ENCODE results near the gene LRRTM4.

The LRRTM4 gene

GRCh38 chr2:76763276-76763675 is 758.9 kb downstream of the LRRTM4 start:
- no peak for DNase-seq (ENCODE audit: low read depth)
- TF ChIP-seq CTCF (IDR thresholded peaks at IDR 0.05; ENCODE audit: control insufficient read depth, insufficient read depth, low read depth, low read length, missing control alignments) = no peak
- no peak overlapping the region for H3K4me3 ChIP-seq (ENCODE audit: control insufficient read depth, low read depth, low read length)

DNA sequence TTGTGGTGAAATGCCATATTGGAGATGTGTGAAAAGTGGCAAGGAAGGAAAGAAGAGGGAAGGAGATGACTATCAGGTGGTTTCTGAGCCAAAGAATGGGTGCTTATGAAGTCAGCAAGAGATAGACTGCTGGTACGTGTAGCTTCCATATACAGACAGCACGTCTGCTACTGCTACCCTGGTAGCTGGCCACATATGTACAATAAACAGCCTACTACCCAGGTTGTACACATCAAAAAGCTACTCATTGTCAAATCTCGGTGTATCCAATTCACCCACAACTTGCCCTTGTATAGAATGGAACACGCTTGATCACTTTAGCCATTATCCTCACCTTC is 761.8 kb downstream of the LRRTM4 start:
- TF ChIP-seq CTCF (IDR thresholded peaks at IDR 0.05; ENCODE audit: control insufficient read depth, insufficient read depth, low read depth, low read length, missing control alignments) = no peak
- H3K4me3 ChIP-seq (ENCODE audit: control insufficient read depth, low read depth, low read length) = no peak overlapping the region
- no peak for DNase-seq (ENCODE audit: low read depth)

- no peak for DNase-seq (ENCODE audit: low read depth)
- no peak overlapping the region for H3K4me3 ChIP-seq (ENCODE audit: control insufficient read depth, low read depth, low read length)
- no peak for TF ChIP-seq CTCF (IDR thresholded peaks at IDR 0.05; ENCODE audit: control insufficient read depth, insufficient read depth, low read depth, low read length, missing control alignments)
Observed at GRCh38 chr2:76759634-76760366, 762.4 kb downstream of the LRRTM4 start.

DNA sequence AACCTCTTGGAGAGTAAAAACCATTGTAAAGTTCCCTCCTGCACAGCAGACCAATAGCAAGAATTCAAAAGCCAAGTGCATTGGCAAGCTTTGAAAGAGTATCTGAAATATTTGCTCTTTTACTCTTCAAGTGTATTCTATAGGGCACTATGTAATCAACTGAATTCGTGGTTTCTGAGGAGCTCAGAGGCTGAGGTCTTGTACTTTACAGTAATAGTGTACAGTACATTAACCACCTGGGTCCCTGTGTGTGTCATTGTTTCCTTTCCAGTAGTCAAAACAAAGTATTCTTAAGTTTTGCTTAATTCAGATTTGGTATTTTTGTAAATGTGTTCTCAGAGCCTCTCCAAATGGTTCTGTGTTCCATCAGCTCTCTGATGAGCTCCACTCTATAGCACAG is 769.7 kb downstream of the LRRTM4 start:
- H3K4me3 ChIP-seq (ENCODE audit: control insufficient read depth, low read depth, low read length) = no peak overlapping the region
- no peak for TF ChIP-seq CTCF (IDR thresholded peaks at IDR 0.05; ENCODE audit: control insufficient read depth, insufficient read depth, low read depth, low read length, missing control alignments)
- DNase-seq (ENCODE audit: low read depth) = no peak

GRCh38 chr2:76749858-76750257 is 772.3 kb downstream of the LRRTM4 start:
- no peak for TF ChIP-seq CTCF (IDR thresholded peaks at IDR 0.05; ENCODE audit: control insufficient read depth, insufficient read depth, low read depth, low read length, missing control alignments)
- H3K4me3 ChIP-seq (ENCODE audit: control insufficient read depth, low read depth, low read length) = no peak overlapping the region
- no peak for DNase-seq (ENCODE audit: low read depth)

DNA sequence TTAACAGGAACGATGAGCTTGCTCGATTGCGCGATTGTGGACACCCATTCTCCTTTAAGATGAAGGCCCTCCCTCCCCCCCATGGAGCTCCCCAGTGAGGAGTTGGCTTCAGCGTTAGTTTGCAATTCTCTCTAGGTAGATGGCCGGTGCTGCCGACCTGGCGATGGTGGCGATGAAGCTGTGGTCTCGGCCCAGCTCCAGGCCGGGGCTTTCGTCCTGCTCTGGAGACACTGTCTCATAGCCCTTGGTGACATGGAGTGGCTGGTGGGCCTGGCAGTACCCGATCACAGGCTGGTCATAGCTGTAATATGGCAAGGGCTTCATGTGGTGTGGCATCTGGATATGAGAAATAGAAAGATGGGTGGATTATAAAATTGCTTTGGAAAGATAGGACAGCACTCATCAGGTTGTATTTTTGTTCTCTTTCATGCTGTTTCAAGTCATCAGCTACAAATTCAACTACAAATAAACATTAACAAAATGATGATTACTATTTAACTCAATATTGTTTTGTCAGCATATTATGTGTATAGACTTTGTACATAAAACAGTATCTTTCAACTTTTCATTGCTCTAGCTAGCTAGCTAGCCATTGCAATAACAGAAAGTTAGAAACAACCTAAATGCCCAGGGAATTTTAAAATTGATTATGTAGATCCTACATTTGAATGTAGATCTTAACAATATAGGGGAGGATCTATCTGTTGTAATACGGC is 773.4 kb downstream of the LRRTM4 start:
- TF ChIP-seq CTCF (IDR thresholded peaks at IDR 0.05; ENCODE audit: control insufficient read depth, insufficient read depth, low read depth, low read length, missing control alignments) = no peak
- DNase-seq (ENCODE audit: low read depth) = no peak
- H3K4me3 ChIP-seq (ENCODE audit: control insufficient read depth, low read depth, low read length) = no peak overlapping the region

Measured in AG09309 (cell line).